Endodermal cell (in vitro differentiated cells): ENCODE data around the gene SIM1. TPM values are rescaled to one million over a fixed set of nuclear protein-coding genes. Genes with fewer than 3 reads are reported as not detected.
A peak's percentile ranks its signal among the peaks of the same experiment; 100 is the strongest.

ENCODE experiments used
- DNase-seq: peaks from one replicate; pipeline ENCODE4 v3.0.0-alpha.2; 2017
- H3K27ac ChIP-seq: 2 replicates; pipeline ENCODE4 v1.5.1; 2013; ENCODE audit warnings: mild to moderate bottlenecking, low read depth, low read length, moderate library complexity
- H3K27me3 ChIP-seq: 2 replicates; pipeline ENCODE4 v1.6.1; 2013; ENCODE audit warnings: mild to moderate bottlenecking, low read length, moderate library complexity; ENCODE audit not compliant: insufficient read depth, control insufficient read depth, poor library complexity, severe bottlenecking
- H3K36me3 ChIP-seq: 2 replicates; pipeline ENCODE4 v1.7.0; 2013; ENCODE audit warnings: mild to moderate bottlenecking, low read length, moderate library complexity; ENCODE audit not compliant: control insufficient read depth, insufficient read depth
- H3K4me1 ChIP-seq: one replicate; pipeline ENCODE4 v1.7.0; 2013; ENCODE audit warnings: low read length; ENCODE audit not compliant: control insufficient read depth, insufficient read depth
- H3K4me3 ChIP-seq: 2 replicates; pipeline ENCODE4 v1.5.1; 2013; ENCODE audit warnings: mild to moderate bottlenecking, low read length, moderate library complexity
- H3K9ac ChIP-seq: 2 replicates; pipeline ENCODE4 v1.6.1; 2013; ENCODE audit warnings: mild to moderate bottlenecking, low read length, moderate library complexity; ENCODE audit not compliant: poor library complexity, severe bottlenecking; ENCODE audit errors: extremely low read depth
- H3K9me3 ChIP-seq: 2 replicates; pipeline ENCODE4 v1.6.1; 2013; ENCODE audit warnings: mild to moderate bottlenecking, low read length, moderate library complexity; ENCODE audit not compliant: control insufficient read depth
- H3K27ac Mint-ChIP-seq: 2 replicates; pipeline ENCODE4 v1.8.0; 2020; ENCODE audit warnings: mixed read lengths
- H3K27me3 Mint-ChIP-seq: 2 replicates; pipeline ENCODE4 v1.8.0; 2021; ENCODE audit warnings: mild to moderate bottlenecking, mixed read lengths; ENCODE audit not compliant: insufficient read depth
- H3K36me3 Mint-ChIP-seq: 2 replicates; pipeline ENCODE4 v1.8.0; 2020; ENCODE audit warnings: low read depth, mixed read lengths
- H3K4me1 Mint-ChIP-seq: 2 replicates; pipeline ENCODE4 v1.8.0; 2020; ENCODE audit warnings: mixed read lengths
- H3K4me3 Mint-ChIP-seq: 2 replicates; pipeline ENCODE4 v1.8.0; 2020; ENCODE audit warnings: mild to moderate bottlenecking, moderate library complexity, mixed read lengths
- H3K9me3 Mint-ChIP-seq: 2 replicates; pipeline ENCODE4 v1.8.0; 2020; ENCODE audit warnings: mild to moderate bottlenecking, mixed read lengths
- WGBS, 2 experiments: methylation state at CpG; one replicate each; pipeline versions ENCODE4 v1.1.5 to v1.1.7; 2013; ENCODE audit warnings: missing lambda C conversion rate in 2 of 2, mixed read lengths in 1 of 2; ENCODE audit not compliant: insufficient coverage in 1 of 2, insufficient read length in 1 of 2; 5-methylcytosine and 5-hydroxymethylcytosine counted together
- total RNA-seq, 2 donors: library from RNA; stranded (reverse); fragmentation: NEBNext Ultra II Directional in 1 of 2; extraction: Animal tissue kit (Norgen Biotek cat#: 25700) in 1 of 2; gene quantifications; 2 replicates in 1 of 2; 3 replicates in 1 of 2; pipeline ENCODE4 v1.2.1, GENCODE V29; 2021
- TF ChIP-seq, protein P1 (sequence below): fragments of 200-600 bp; sonication (generic); conservative IDR thresholded peaks from 2 replicates; pipeline ENCODE4 v1.5.0; 2021; ENCODE audit warnings: antibody characterized with exemption, mild to moderate bottlenecking

The SIM1 gene
- total RNA-seq, 2 donors from 2014 or later = 0.07 to 0.31 TPM

DNA sequence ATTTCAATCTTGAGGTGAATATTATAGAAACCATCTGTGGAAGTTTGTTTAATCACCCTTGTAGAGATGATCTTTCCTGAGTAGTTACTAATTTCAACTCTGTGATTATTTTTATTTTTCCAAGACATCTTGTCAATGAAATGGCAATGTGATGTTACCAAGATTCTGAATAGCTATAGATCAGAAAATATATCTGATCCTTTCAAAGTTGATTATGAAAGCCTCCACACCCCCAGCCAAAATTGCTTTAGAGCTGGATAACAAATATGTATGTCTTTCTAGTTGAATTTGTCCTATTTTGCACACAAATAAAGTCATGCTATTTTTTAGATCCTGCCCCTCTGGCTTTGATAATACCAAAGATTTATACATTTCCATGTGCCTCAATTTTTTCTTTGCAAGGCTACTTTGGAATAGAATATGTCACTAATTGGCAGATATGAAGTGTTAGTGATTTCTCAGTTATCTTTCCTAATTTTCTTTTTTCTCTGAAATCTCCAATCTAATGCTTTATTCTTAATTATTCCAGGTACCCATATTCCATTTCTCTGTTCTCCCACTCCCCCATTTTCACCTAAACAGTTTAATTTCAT, 5.0 kb downstream of the SIM1 start:
- Mint-ChIP-seq H3K4me3 (no peak overlapping the region), H3K27ac (no peak overlapping the region), H3K27me3 (no peaks in the 10 kb centered on the region), H3K9me3 (no peaks in the 10 kb centered on the region), H3K4me1 (peaks cover 59% of the 10 kb centered on the region), H3K36me3 (no peaks in the 10 kb centered on the region)
- Histone ChIP-seq H3K9ac (no peak overlapping the region), H3K4me1 (peaks cover 8% of the 10 kb centered on the region), H3K9me3 (no peaks in the 10 kb centered on the region), H3K36me3 (no peaks in the 10 kb centered on the region), H3K27me3 (peaks cover 100% of the 10 kb centered on the region), H3K27ac (no peak overlapping the region), H3K4me3 (no peak overlapping the region)
- TF ChIP-seq, protein P1, sequence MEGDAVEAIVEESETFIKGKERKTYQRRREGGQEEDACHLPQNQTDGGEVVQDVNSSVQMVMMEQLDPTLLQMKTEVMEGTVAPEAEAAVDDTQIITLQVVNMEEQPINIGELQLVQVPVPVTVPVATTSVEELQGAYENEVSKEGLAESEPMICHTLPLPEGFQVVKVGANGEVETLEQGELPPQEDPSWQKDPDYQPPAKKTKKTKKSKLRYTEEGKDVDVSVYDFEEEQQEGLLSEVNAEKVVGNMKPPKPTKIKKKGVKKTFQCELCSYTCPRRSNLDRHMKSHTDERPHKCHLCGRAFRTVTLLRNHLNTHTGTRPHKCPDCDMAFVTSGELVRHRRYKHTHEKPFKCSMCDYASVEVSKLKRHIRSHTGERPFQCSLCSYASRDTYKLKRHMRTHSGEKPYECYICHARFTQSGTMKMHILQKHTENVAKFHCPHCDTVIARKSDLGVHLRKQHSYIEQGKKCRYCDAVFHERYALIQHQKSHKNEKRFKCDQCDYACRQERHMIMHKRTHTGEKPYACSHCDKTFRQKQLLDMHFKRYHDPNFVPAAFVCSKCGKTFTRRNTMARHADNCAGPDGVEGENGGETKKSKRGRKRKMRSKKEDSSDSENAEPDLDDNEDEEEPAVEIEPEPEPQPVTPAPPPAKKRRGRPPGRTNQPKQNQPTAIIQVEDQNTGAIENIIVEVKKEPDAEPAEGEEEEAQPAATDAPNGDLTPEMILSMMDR = no peak
- no peak for DNase-seq

DNA sequence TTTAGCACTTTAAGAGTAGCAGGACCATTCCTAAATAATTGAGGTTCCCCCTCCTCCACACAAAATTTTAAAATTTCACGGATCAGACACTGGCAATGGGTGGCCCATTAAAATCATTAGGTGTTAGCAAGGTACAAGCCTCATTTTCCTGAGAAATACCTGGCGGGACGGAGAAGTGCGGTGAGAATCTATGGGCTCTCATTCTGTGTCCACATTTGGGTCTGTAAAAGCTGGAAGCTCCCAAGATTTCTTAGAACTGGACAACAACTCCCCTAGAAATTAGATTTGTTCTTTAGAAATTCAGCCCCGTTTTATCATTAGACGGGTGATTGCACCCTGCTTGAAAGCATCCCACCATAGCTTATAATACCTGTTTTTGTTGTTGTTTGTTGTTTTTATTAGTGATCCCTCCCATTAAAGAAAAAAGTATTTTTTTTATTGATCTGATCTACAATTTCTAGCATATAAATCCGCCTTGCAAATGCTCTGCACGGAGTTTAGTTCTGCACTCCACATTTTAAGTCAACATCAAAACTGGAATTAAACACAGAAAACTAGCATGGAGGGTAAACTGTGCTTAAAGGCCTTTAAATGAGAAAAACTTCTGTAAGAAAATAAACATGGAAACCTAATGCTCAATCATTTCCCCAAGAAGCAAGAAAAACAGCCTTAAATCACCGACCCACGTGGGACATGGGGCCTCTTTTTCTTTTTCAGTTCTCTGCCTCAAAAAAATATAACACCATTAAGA, 5.7 kb downstream of the SIM1 start:
- no peak overlapping the region for H3K27ac Mint-ChIP-seq

GRCh38 chr6:100457311-100457990, 7.3 kb downstream of the SIM1 start:
- H3K27me3 ChIP-seq = peaks cover 100% of the 10 kb centered on the region

More for the DNA sequence above, 5.7 kb downstream of the SIM1 start:
- H3K27ac ChIP-seq = no peak overlapping the region
- H3K9ac ChIP-seq = no peak overlapping the region
- Mint-ChIP-seq H3K9me3 (no peaks in the 10 kb centered on the region), H3K27me3 (no peaks in the 10 kb centered on the region), H3K4me3 (peak overlapping the region; percentile 45), H3K36me3 (no peaks in the 10 kb centered on the region), H3K4me1 (peaks cover 64% of the 10 kb centered on the region)
- WGBS, 2 experiments = 8 to 18% methylated on average over 5 to 10 of the region's 10 CpGs
- TF ChIP-seq, protein P1 = no peak
- peaks cover 8% of the 10 kb centered on the region for H3K4me1 ChIP-seq
- H3K4me3 ChIP-seq = no peak overlapping the region
- no peak for DNase-seq
- H3K9me3 ChIP-seq = no peaks in the 10 kb centered on the region
- no peaks in the 10 kb centered on the region for H3K36me3 ChIP-seq
- H3K27me3 ChIP-seq = peaks cover 100% of the 10 kb centered on the region

More at GRCh38 chr6:100457311-100457990, 7.3 kb downstream of the SIM1 start:
- Mint-ChIP-seq H3K4me3 (peak overlapping the region; percentile 45), H3K4me1 (peaks cover 54% of the 10 kb centered on the region), H3K27me3 (no peaks in the 10 kb centered on the region), H3K9me3 (no peaks in the 10 kb centered on the region), H3K36me3 (no peaks in the 10 kb centered on the region), H3K27ac (no peak overlapping the region)
- TF ChIP-seq, protein P1 = no peak
- no peaks in the 10 kb centered on the region for H3K9me3 ChIP-seq
- H3K27ac ChIP-seq = no peak overlapping the region
- DNase-seq = peak; percentile 81
- H3K4me1 ChIP-seq = peaks cover 8% of the 10 kb centered on the region
- H3K4me3 ChIP-seq = peak overlapping the region; percentile 42
- 0 to 10% methylated on average over 2 to 31 of the region's 34 CpGs for WGBS, 2 experiments
- no peaks in the 10 kb centered on the region for H3K36me3 ChIP-seq
- no peak overlapping the region for H3K9ac ChIP-seq
